ENCODE data around the gene TRPC6.
"Not testable (repeated sequence)": the region's sequence is repeated elsewhere in the genome, so short reads cannot be mapped to it uniquely, and the experiment has no call there.

Gene TRPC6

DNA sequence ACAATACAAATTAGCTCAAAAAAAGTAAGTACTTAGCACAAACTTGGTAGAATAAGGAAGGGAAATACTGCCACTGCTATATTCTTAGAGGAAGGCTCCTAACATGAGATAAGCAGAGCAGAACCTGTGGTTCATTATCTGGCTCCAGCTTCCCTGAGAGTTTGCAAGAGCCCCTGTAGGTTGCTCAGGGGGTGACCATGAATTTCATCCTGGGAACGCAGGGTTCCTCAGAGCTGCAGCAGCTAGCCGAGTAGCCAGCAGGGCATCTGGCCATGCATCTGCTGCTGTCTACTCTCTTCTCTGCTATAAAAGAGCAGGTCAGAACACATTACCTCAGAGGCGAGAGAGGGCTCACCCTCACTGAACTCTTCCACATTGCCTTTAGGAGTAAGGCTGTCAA, 67.3 kb downstream of the TRPC6 start:
- DNase-seq, result no peak

DNA sequence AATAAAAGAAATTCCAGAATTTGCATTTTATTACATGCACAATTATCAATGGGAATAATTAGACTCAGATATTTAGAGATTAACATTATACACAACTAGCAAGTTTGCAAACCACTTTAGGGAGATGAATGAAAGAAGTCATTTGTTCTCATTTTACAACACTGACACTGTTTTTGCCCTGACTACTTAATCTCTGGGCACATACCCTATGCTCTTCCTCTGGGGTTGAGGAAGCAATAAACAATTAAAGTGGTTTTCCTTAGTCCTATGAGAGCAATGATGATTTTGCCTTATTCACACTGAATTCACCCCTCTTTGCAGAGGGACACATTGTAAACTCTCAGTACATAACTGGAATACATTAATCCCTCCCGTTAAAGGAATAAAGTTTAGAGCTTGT, 72.7 kb downstream of the TRPC6 start:
- DNase-seq, result no peak

DNA sequence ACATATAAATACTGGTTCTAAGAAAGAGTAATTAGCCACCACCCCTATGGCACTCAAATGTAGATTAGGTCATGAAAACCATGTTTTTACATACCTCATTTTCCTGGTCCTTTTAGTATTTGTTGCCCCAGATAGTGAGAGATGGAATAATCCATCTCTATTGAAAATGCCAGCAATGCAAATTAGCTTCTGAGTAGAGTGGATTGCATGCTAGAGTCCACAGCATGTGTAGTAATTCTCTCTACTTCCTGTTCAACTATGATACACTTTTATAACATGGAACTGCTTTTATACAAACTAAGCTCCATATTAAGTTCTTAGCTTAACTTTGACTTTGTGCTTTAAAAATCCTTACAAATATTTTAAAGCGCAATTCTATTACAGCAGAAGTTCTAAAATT, 73.2 kb downstream of the TRPC6 start:
- no peak for DNase-seq

DNA sequence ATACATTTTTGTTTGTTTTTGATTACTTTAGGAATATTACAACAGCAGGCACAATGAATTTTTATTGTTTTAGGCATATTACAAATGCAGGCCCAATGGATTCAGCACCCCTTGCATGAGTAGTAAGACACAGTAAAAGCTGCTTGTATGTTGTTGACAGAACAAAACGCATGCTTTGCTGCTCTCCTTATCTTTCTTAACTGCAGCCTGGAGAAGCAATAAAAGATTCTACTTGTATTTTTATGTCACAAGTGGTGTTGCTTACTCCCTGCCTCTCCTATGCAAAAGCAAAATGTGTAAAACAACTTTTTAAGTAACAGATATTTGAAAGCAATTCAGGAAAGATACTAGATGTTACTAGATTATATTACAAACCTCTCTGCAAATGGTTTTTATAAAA, 73.9 kb downstream of the TRPC6 start:
- no peak for DNase-seq

DNA sequence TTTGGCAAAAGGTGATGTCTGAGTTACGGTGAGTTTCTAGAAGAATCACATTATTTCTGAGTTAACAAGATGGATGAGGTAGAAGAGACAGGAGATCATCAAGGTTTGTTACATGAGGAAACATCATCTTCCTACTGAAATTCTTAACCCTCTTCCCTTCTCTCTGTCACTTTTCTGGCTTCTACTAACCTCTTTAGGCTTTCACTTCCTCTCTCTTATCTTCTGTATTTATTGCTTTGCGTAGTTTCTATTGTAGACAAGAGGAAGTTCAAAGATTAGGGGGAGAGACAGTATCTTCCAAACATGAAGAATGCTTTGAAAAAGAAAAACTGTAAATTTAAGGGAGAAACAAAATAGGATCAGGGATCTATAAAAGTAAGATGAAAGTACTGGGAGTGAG, 75.4 kb downstream of the TRPC6 start:
- no peak for DNase-seq

DNA sequence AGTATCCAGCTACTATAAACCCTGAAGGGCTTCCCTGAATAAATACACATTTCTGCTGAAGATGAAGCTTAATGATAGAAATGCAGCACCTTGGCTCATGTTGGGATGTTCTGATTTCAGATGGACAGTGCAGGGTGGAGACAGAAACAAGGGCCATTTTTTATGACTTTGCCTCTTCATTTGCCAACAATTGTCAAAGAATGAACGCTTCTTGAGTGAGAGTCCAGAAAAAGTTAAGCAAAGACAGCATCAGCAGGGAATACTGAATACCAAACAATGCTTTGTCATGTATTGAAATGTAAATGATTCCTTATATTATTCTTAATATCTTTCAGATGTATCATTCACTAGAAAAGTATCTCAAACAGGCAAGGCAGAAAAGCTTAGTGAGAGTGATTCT, 84.9 kb downstream of the TRPC6 start:
- no peak for DNase-seq

DNA sequence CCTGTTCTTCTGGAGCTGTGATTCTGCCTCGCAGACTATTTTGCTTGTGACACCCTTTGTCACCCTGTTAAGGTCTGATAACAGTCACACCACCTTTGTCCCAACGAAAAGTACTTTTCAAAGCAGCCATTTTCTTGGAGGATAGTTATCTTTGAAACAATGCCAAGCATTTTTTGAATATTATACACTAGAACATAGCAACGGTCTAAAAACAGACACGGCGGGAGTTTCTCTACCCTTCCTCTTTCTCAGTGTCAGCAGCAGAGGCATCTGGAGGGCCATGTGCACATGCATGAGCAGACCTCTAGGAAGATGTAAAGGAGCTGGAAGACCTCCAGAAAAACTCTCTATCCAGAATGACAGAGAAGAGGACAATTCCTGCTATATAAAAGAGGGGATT, 86.5 kb downstream of the TRPC6 start:
- DNase-seq, result no peak

DNA sequence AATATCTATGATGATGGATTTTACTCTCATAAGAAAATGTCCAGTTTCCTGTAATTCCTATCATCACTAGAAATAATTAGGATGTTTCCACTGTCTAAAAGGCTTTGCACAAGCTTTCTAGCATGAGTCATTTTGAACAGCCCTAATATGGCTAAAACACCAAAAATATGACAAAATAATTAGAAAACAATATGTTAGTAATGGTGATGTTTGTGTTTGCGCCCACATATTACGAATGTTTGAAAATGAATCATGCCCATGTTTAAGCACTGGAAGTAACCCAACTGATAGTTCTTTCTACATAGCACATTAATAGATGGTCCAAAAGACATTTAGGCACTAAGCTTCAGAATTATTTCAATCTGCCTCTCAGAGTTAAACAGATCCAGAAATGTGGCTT, 96.0 kb downstream of the TRPC6 start:
- no peak for DNase-seq

DNA sequence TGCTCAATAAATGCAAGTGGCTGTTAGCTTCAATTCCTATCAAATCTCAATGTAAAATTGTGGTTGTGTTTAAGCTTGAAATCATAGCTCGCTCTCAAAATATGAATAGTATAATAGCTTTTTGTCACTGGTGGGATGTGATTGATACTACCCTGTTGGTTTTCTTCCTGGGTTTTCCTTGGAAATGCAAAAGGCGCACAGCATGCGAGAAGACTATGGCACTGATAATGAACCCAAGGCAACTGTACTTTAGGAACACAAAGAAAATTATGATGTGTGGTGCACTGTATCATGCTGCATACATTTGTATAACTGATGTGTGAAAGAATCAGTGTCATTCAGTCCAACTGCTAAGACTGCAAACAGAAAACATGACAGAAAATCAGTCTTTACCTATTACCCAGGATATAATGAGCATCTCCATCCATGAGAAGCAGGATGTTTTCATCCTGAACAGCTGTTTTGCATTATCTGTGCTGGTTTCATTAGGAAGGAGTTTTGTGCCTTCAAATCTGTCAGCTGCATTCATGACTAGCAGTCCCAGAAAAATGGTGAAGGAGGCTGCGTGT, 101.2 kb downstream of the TRPC6 start:
- DNase-seq, result no peak

DNA sequence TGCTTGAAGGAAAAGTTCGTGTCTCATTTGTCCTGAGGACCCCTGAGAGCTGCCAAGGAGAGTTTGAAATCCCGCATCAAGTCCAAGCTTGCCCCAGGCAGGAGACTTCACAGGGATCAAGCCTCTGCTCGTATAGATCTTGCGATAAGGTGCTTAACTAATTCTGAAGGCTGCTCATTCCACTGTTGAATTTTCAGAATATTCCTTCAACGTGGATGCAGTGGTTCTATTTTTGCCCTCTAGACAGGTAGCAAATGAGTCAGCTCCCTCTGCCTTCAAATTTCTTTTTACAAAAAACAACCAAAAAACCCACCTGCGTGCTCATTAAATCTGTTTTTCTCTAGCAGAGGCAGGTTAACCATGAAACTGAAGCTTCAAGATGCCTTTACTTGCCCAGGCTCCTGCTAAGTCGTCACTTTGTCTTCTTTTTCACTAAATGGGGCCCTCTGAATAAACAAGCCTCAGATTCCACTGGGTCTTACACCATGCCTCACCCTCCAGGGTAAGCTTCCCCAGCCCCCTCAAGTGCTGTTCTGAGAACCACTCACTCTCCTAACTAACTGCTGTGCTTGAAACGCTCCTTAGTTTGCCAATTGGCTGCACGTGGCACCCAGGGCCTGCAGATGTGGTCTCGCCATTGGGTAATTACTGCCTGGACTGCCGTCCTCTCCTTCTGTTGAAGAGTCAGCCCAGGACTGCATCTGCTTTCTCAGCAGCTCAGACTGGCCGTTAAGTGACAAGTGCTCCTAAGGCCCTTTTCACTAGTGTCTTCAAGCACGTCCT, 105.0 kb downstream of the TRPC6 start:
- no peak for DNase-seq

DNA sequence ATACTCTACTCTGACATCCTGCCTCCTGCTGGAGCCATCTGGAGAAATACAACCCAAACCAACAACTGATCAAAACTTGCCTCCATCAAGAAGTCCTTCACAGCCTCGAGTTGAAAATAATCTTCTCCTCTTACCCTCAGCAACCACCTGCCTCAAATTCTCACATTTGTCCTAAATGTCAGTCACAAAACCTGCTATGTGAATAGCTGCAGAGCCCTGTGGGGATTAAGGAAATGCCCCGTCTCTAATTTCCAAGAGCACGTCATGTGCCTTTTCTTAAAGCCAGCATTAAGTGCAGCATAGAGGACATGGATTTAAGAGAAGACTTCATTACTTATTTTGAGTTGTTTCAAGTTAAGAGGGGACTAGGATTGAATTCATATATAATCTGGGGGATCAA, 105.9 kb downstream of the TRPC6 start:
- DNase-seq, result no peak

DNA sequence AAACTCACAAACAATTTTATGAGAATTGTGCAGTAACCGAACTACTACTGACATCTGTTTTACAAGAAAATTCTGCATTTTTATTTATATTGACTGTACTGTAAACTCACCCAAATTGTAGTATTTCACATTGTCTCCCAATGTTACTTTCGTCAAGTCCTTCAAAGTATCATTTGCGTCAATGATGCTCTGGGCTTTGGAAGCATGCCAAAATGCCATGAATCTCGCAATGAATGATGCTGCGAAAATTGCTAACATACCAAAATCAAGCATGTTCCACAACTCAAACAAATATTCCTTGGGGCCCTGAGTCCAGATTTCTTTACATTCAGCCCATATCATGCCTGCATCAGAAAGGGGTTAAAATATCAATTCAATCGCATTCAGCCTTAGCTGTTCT, 107.6 kb downstream of the TRPC6 start:
- DNase-seq, result no peak

DNA sequence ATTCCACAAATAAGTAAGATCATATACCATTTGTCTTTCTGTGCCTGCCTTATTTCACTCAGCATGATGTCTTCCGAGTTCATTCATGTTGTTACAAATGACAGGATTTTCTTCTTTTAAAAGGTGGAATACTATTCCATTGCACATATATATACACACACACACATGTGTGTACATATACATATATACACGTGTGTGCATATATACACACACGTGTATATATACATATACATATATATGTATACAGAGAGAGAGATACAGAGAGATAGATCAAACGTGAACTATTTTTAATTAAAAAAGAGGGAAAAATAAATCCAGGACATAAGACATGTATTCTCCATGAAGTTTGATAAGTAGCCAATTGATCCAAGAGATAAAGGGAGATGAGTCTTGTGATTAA, 108.1 kb downstream of the TRPC6 start:
- DNase-seq, result no peak

DNA sequence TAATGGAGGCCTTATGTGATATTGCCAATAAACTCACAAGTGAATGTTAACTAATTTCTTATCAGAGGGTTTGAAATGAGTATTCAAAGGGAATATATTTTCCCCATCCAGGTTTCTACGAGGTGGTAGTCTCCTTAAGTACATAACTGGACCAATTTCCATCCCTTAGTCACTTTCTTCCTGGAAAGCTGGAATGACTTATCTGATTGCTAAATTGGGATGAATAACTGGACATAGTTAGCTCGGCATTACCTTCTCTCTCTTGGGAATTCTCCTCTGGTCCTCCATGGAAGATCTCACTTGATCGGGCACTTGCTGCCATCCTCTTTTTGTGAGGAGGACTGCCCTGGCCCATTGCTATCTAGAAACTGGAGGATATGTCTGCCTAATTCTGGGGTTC, 109.1 kb downstream of the TRPC6 start:
- no peak for DNase-seq

DNA sequence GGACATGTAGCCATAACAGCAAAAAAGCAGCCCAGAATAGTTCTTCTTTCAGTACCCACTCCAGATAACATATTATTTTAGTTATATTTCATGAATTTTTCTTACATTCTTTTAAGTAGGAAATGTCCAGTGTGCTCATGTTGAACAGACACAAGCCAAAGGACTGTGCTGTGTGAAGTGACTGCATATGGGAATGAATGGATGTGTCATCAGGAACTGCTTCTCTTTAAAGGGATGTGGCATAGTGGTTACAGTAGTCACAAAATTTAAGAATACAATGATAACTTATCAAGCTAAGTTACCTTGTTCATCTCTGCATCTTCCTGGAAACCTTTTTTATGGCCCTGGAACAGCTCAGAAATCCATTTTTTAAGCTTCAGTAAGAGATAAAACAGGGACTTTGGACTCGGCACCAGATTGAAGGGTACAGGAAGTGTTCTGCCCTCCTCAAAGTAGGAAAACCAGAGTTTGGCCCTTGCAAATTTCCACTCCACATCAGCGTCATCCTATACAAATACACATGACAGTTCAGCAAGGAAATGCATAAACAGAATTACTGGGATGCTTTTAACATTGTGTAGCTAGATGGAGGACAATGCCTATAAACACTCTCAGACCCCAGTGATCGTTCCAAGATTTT, 112.8 kb downstream of the TRPC6 start:
- no peak for DNase-seq

DNA sequence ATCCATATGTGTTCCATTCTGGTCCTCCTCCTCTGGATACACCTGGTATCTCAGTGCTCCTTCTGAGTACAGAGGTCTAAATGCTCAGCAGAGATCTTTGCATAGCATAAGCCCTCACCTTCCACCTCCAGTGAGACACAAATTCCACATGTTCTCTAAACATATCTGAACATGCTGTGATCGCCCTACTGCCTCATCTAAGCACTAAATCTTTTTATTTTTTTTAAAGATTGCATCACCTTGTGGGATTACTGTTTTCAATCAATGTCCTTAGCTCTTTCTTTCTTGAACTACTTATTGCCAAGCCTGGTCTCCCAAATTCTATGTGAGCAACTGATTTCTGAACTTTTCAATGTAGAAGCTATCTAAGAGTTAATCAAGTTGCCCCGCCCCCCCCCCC, 113.4 kb downstream of the TRPC6 start:
- DNase-seq, result no peak

DNA sequence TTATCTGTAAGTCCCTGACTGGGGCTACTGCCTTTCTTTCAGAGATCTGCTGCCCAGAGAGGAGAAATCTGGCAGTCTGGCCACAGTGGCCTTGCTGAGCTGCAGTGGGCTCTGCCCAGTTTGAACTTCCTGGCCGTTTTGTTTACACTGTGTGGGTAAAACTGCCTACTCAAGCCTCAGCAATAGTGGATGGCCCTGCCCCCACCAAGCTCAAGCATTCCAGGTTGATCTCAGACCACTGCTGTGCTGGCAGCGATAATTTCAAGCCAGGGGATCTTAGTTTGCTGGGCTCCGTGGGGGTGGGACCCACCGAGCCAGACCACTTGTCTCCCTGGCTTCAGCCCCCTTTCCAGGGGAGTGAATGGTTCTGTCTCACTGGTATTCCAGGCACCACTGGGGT, 117.5 kb downstream of the TRPC6 start:
- no peak for DNase-seq

DNA sequence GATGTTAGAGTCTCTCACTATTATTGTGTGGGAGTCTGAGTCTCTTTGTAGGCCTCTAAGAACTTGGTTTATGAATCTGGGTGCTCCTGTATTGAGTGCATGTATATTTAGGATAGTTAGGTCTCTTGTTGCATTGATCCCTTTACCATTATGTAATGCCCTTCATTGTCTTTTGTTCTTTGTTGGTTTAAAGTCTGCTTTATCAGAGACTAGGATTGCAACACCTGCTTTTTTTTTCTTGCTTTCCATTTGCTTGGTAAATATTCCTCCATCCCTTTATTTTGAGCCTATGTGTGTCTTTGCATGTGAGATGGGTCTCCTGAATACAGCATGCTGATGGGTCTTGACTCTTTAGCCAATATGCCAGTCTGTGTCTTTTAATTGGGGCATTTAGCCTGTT, 119.4 kb downstream of the TRPC6 start:
- DNase-seq, result not testable (repeated sequence)

DNA sequence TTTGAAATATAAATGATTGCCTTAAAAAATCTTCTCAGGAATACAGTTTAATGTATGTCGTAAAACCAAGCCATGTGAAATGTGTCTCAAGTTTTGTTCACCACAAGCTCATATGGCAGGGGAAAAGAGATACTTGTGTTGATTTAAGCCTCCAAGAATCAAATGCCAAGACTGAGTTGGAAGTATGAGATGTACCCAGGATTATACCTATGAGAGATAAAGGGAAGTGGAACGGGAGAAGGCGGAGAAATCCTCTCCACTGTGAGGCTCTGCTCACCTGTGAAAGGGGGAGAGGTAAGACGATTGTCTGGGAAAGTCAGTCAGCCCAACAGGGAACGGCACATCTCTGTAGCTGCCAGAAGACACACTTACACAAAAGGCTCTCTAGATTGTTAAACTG, 124.8 kb downstream of the TRPC6 start:
- DNase-seq, result no peak

DNA sequence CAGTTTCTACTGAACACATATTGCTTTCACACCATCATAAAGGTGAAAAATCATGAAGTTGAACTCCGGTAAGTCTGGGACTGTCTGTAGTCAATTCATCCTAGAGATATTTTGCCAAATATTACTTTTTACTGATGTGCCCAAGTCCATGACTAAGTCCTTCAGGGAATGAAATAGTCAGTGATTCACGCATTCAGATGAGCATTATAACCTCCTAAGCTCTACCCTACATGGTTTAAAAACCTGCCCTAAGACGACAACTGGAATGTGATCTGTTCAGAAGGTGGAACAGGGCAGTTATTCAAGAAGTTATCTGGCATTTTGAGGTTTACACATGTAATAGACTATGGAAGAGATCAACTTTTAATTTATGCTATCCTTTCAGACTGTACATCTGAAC, 125.6 kb downstream of the TRPC6 start:
- no peak for DNase-seq

DNA sequence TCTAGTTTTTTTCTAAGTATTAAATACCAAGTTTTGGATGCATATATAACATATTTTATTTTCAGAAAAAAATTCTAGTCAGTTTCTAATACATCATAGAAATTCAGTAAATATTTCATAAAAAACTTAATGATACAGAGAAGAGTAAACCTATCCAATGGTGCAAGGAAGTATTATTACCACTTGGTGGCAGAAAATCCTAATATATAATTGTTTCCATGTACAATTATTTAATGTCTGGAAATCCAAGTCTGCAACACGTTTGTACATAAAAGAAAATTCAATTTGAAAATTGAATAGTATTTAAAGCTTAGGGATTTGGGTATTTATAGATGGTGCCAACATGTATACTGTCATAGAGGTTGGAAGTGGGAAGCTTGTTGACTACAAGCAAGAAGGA, 127.0 kb downstream of the TRPC6 start:
- no peak for DNase-seq

DNA sequence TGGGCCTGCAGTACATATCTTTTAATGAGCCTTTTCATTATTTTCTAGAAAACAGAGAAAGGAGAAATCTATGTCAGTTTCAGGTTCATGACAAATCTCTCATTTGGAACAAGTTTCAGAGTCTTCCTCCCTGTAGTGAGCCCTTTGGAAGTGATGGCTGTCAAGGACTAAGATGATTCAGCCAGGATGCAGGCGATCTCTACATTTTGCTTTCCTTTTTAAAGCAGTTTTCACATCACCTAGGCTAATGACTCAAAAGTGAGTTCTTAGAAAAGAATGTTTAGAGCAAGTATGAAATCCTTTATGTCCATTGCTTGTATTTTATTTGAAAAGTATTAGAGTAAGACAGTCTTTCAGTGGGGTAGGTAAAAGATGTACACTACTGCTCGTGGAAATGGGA, 130.1 kb downstream of the TRPC6 start:
- no peak for DNase-seq

DNA sequence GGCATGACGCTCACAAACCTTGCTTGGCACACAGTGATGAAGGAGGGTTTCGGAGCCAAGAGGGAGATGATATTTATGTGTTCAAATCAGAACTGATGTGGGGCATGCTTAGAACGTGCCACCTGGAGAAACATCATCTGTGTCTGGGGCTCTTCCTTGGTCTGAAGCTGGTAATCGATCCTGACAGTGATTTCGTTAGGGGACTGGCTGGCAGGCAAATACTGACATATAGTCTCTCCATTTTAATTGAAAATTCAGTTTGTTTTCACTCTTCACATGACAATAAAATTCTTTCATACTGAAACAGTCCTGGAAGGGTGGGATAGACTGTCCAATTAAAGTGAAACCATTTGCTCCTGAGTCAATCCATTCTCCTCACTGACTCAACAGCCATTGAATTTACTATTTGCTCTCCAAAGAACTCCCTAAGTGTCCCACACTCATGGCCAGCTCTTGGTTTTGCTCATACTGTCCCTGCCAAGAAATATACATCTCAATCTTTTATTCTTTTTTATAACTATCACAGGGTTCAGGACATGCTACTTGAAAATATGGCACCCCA, 134.8 kb downstream of the TRPC6 start:
- DNase-seq, result no peak

DNA sequence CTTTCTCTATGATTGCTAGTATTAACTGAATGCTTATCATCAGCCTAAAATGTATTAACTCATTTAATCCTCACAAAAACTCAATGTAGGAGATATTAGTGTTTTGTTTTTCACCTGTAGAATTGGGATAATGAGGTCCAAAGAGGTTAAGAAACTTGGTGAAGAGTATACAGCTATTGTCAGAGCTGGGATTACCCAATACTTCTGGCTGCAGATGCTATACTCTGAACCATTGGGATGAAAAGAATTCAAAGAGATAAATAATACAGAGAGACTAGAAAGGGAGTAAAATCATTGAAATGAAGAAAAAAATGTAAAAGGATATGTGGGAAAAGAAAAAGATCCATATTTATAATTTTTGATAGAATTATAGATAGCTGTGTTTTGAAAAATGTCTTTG, 137.1 kb downstream of the TRPC6 start:
- no peak for DNase-seq
